Activated T-helper 9 cell treated with anti-CD3 and anti-CD28 coated beads, Interleukin-2, amount 50 U/mL, for 16 hours (primary cell): ENCODE data around the gene WDR31.
"Not testable (repeated sequence)": the region's sequence is repeated elsewhere in the genome, so short reads cannot be mapped to it uniquely, and the experiment has no call there.

Source experiments
- DNase-seq: peaks from one replicate; pipeline ENCODE4 v3.0.0-alpha.2; 2020; ENCODE audit warnings: low read depth

WDR31 gene

GRCh38 chr9:113340011-113340699 lies at the start of gene WDR31:
WDR31 (minus strand) TSS chr9:113340275; CDS start chr9:113332022, 8,253 bp downstream.
- peak; percentile 75 for DNase-seq

GRCh38 chr9:113389451-113389850 lies 49.4 kb upstream of the WDR31 start:
- DNase-seq, result no peak

GRCh38 chr9:113388833-113389232 lies 48.8 kb upstream of the WDR31 start:
- no peak for DNase-seq

GRCh38 chr9:113387560-113388230 lies 47.6 kb upstream of the WDR31 start:
- DNase-seq, result no peak

- no peak for DNase-seq
Observed at GRCh38 chr9:113386571-113387393, 46.7 kb upstream of the WDR31 start.

GRCh38 chr9:113381909-113382411 lies 41.9 kb upstream of the WDR31 start:
- DNase-seq, result no peak

GRCh38 chr9:113381441-113381840 lies 41.4 kb upstream of the WDR31 start:
- not testable (repeated sequence) for DNase-seq

GRCh38 chr9:113380869-113381378 lies 40.8 kb upstream of the WDR31 start:
- no peak for DNase-seq

GRCh38 chr9:113379829-113380210 lies 39.7 kb upstream of the WDR31 start:
- not testable (repeated sequence) for DNase-seq

GRCh38 chr9:113379094-113379828 lies 39.2 kb upstream of the WDR31 start:
- not testable (repeated sequence) for DNase-seq

- peak; percentile 76 for DNase-seq
Observed at GRCh38 chr9:113376634-113377567, 36.8 kb upstream of the WDR31 start, which contains the start of gene HDHD3. HDHD3 (minus strand) TSS chr9:113376986; CDS start chr9:113374354, 2,632 bp downstream.

- no peak for DNase-seq
Observed at GRCh38 chr9:113375057-113376023, 35.3 kb upstream of the WDR31 start.

- no peak for DNase-seq
Observed at GRCh38 chr9:113373676-113374392, 33.8 kb upstream of the WDR31 start.

GRCh38 chr9:113373256-113373655 lies 33.2 kb upstream of the WDR31 start:
- DNase-seq, result no peak

GRCh38 chr9:113372059-113372458 lies 32.0 kb upstream of the WDR31 start:
- DNase-seq, result no peak

GRCh38 chr9:113370806-113371325 lies 30.8 kb upstream of the WDR31 start:
- no peak for DNase-seq

- DNase-seq, result no peak
Observed at GRCh38 chr9:113369855-113370140, 29.7 kb upstream of the WDR31 start.
